ENCODE measurements around the gene GRIA1. TPM values are rescaled to one million over a fixed set of nuclear protein-coding genes. Genes with fewer than 3 reads are reported as not detected.

Gene GRIA1
- total RNA-seq, 4 donors from 2014 or later: 1.7 TPM; not detected in 3

DNA sequence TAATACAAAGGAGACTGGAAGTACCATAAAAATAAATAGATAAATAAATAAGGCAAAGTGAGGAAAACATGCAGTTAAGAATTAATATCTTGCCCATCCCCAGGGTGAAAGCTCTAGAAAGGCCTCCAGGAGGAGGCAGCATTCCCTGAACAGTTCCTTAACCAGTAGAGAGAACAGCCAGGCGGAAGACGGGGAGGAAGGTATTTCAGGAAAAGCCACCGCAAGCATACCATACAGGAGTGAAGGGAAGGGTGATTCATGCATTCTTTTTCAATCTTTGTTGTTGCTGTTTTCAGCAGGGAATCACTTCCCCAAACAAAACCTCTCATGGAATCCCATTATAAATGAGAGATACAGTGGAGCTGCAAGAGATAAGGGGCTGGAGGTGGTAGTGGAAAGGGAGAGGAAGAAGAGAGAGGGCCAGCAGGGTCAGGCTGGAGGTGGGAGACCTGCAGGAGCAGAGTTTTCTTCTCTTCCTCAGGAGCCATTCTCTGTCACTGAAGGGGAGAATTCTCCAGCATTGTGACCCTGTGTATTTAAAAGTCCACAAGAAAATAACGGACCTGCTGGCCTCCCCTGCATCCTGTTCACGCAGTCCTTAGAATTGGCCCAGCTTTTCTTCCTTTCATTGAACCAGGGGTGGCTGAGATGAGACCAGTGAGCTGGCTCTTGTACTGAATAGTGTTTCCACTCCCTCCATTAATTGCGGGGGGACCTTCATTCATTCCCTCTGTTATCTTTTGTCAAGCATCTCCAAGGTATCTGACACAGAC is 292.3 kb downstream of the GRIA1 start:
- no peak overlapping the region for H3K27ac ChIP-seq
- no peaks in the 10 kb centered on the region for H3K4me1 ChIP-seq
- no peaks in the 10 kb centered on the region for H3K27me3 ChIP-seq
- no peak for TF ChIP-seq POLR2A (IDR thresholded peaks at IDR 0.05)
- TF ChIP-seq, protein P1, sequence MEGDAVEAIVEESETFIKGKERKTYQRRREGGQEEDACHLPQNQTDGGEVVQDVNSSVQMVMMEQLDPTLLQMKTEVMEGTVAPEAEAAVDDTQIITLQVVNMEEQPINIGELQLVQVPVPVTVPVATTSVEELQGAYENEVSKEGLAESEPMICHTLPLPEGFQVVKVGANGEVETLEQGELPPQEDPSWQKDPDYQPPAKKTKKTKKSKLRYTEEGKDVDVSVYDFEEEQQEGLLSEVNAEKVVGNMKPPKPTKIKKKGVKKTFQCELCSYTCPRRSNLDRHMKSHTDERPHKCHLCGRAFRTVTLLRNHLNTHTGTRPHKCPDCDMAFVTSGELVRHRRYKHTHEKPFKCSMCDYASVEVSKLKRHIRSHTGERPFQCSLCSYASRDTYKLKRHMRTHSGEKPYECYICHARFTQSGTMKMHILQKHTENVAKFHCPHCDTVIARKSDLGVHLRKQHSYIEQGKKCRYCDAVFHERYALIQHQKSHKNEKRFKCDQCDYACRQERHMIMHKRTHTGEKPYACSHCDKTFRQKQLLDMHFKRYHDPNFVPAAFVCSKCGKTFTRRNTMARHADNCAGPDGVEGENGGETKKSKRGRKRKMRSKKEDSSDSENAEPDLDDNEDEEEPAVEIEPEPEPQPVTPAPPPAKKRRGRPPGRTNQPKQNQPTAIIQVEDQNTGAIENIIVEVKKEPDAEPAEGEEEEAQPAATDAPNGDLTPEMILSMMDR (IDR thresholded peaks at IDR 0.05): no peak
- no peak for DNase-seq
- no peaks in the 10 kb centered on the region for H3K9me3 ChIP-seq
- H3K36me3 ChIP-seq: no peaks in the 10 kb centered on the region
- H3K4me3 ChIP-seq: no peak overlapping the region

DNA sequence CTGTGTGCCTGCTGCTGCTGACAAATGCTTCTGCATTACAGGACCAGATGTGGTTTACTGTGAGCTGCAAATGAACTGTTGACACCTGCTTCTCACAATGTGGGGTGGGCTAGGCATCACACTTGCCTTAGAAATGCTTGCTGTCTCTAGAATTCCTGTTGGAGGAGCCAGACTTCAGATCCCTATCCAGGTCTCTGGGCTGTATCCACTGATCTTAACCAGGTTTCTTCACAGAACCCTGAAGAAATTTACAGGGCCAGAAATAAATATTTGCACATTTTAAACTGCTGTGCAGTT is 292.8 kb downstream of the GRIA1 start:
- no peaks in the 10 kb centered on the region for H3K36me3 ChIP-seq
- no peak for TF ChIP-seq POLR2A (IDR thresholded peaks at IDR 0.05)
- TF ChIP-seq, protein P1 (IDR thresholded peaks at IDR 0.05): no peak
- H3K4me1 ChIP-seq: no peaks in the 10 kb centered on the region
- H3K27me3 ChIP-seq: no peaks in the 10 kb centered on the region
- no peak overlapping the region for H3K27ac ChIP-seq
- no peaks in the 10 kb centered on the region for H3K9me3 ChIP-seq
- DNase-seq: no peak
- no peak overlapping the region for H3K4me3 ChIP-seq

DNA sequence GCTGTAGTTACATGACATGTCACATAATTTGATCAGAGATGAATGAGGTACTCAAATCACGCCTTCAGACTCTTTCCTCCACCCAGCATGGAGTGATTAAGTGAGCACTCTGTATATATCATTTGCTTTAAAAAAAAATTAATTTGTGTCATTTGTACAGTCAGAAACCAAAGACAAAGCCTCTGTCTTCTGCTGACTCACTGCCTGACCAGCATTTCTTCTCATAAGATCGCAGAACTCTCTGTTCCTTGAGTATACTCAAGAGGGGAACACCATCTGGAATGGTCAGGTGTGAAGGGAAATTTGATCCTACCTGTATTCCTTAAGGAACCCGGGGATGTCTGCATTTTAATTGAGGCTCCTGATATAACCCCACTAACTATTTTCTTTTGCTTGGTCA is 293.8 kb downstream of the GRIA1 start:
- Histone ChIP-seq H3K4me3 (no peak overlapping the region), H3K9me3 (no peaks in the 10 kb centered on the region), H3K36me3 (no peaks in the 10 kb centered on the region), H3K27ac (no peak overlapping the region), H3K27me3 (no peaks in the 10 kb centered on the region), H3K4me1 (no peaks in the 10 kb centered on the region)
- TF ChIP-seq, protein P1 (IDR thresholded peaks at IDR 0.05): no peak
- TF ChIP-seq POLR2A (IDR thresholded peaks at IDR 0.05): no peak
- DNase-seq: no peak

DNA sequence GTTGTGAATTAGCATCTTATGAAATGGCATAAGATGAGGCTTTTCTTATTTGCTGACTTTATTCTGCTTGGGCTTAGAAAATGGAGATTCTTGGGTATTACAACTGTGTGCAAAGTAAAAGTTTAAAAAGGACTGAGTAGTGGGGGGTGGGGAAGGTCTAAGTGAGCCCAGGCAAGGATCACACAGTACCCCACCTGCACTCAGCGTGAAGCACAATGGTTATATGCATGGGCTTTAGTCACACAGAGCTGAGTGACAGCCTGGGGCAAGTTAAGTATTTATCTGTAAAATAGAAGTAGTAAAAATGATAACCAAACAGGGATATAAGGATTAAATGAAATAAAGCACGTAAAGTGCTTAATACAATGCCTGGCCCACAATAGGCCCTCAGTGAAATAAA is 300.9 kb downstream of the GRIA1 start:
- H3K27ac ChIP-seq: no peak overlapping the region
- H3K9me3 ChIP-seq: no peaks in the 10 kb centered on the region
- no peak for DNase-seq
- TF ChIP-seq, protein P1 (IDR thresholded peaks at IDR 0.05): no peak
- no peak overlapping the region for H3K4me3 ChIP-seq
- H3K36me3 ChIP-seq: no peaks in the 10 kb centered on the region
- H3K27me3 ChIP-seq: no peaks in the 10 kb centered on the region
- no peaks in the 10 kb centered on the region for H3K4me1 ChIP-seq

DNA sequence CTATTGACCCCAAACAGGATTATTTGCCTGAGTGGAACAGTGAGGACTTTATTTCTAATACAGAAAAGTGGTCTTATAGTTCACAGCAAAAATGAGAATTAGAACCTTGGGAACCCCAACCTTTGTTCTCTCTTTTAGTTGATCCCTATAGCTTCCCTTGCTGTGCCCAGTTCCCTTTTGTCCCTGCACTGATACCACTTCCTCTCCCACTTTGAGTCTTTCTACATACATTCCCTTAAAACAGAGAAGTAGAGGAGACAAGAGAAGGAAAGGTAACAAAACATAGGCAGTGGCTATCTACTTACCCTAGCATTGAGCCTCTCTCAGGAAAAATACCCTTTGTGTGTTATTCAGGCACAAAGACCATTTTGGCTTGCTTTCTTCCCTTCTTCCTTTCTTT is 301.8 kb downstream of the GRIA1 start:
- H3K9me3 ChIP-seq: no peaks in the 10 kb centered on the region
- no peak overlapping the region for H3K4me3 ChIP-seq
- no peaks in the 10 kb centered on the region for H3K4me1 ChIP-seq
- H3K27ac ChIP-seq: no peak overlapping the region
- H3K36me3 ChIP-seq: no peaks in the 10 kb centered on the region
- TF ChIP-seq, protein P1 (IDR thresholded peaks at IDR 0.05): no peak
- no peak for TF ChIP-seq POLR2A (IDR thresholded peaks at IDR 0.05)
- H3K27me3 ChIP-seq: no peaks in the 10 kb centered on the region
- DNase-seq: no peak

DNA sequence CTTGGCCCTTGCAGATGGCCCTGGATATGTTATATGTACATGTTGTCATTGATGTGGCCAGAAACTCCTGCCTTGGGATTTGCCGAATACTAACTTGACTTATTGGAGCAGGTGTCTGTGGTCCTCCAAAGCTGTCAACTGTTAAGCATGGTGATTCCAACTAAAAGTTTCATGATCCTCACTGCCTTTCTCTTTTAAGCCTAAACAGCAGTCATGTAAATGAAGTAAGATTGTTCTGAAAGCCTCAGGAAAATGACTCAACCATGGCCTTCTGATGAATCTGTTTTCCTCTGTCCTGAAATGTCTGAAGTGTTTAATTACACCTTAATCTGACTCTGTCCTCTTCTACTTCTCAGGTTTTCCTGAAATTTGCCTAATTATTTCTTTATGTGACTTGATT is 303.2 kb downstream of the GRIA1 start:
- DNase-seq: no peak
- Histone ChIP-seq H3K27ac (no peak overlapping the region), H3K4me3 (no peak overlapping the region), H3K27me3 (no peaks in the 10 kb centered on the region), H3K9me3 (no peaks in the 10 kb centered on the region), H3K36me3 (no peaks in the 10 kb centered on the region), H3K4me1 (no peaks in the 10 kb centered on the region)
- no peak for TF ChIP-seq POLR2A (IDR thresholded peaks at IDR 0.05)
- TF ChIP-seq, protein P1 (IDR thresholded peaks at IDR 0.05): no peak
